Ovary (tissue), 9 donors: Measurements from ENCODE around the gene ADAMTS12. TPM values are rescaled to one million over a fixed set of nuclear protein-coding genes. Genes with fewer than 3 reads are reported as not detected.

Experiments
- DNase-seq, 5 donors: peaks; one replicate each; pipeline ENCODE4 v3.0.0-alpha.2; 2019 to 2020
- H3K27ac ChIP-seq, 2 donors: fragments of 200-600 bp; one replicate each; pipeline versions ENCODE4 v1.5.1 to v1.8.0; 2019 to 2022
- H3K27me3 ChIP-seq: fragments of 200-600 bp; one replicate; pipeline ENCODE4 v1.8.0; 2022
- H3K36me3 ChIP-seq: fragments of 200-600 bp; sonication (generic); one replicate; pipeline ENCODE4 v1.5.1; 2019
- H3K4me1 ChIP-seq: one replicate; pipeline ENCODE4 v1.8.1; 2013; ENCODE audit warnings: mild to moderate bottlenecking, moderate library complexity; ENCODE audit not compliant: insufficient read depth
- H3K4me3 ChIP-seq: fragments of 200-600 bp; sonication (generic); one replicate; pipeline ENCODE4 v1.5.1; 2017
- H3K9me3 ChIP-seq, 2 donors: fragments of 200-600 bp in 1 of 2; sonication (generic) in 1 of 2; one replicate each; pipeline versions ENCODE4 v1.5.1 to v1.8.1; 2013 to 2019; ENCODE audit warnings: mild to moderate bottlenecking in 1 of 2, moderate library complexity in 1 of 2
- CTCF ChIP-seq, 3 donors: fragments of 450-650 bp in 2 of 3; fragments of 200-600 bp in 1 of 3; IDR thresholded peaks; one replicate each; pipeline versions ENCODE4 v1.5.1 to v1.8.0; 2016 to 2022; ENCODE audit warnings: antibody characterized with exemption in 3 of 3, mild to moderate bottlenecking in 1 of 3
- EP300 ChIP-seq: sonication (generic); formaldehyde crosslinking; IDR thresholded peaks from one replicate; pipeline ENCODE4 v1.6.1; 2017; ENCODE audit warnings: antibody characterized with exemption
- POLR2A ChIP-seq: fragments of 450-650 bp; IDR thresholded peaks from one replicate; pipeline ENCODE4 v1.6.1; 2017; ENCODE audit warnings: antibody characterized with exemption, mild to moderate bottlenecking, moderate library complexity
- WGBS, 3 donors: extraction: QIAGEN DNeasy Blood & Tissue Kit in 1 of 3; methylation state at CpG; one replicate each; pipeline versions ENCODE4 v1.1.5 to v1.1.7; 2013 to 2017; 5-methylcytosine and 5-hydroxymethylcytosine counted together
- intact Hi-C, 4 donors: fragments of 100-400 bp; cut with DNase I; formaldehyde crosslinking; loops; one replicate each; pipeline versions ENCODE4 v1.11.0 to v1.15.1; 2022 to 2023
- polyA plus RNA-seq, 2 donors: library from polyadenylated mRNA; stranded (reverse); fragments of 200-250 nt in 1 of 2; fragments of 350-450 nt in 1 of 2; fragmentation: Illumina TruSeq in 1 of 2; extraction: RNeasy Lipid Tissue Mini Kit (QIAGEN cat#74804) in 1 of 2; gene quantifications; one replicate each; pipeline ENCODE4 v1.2.3, GENCODE V29; 2013 to 2014
- total RNA-seq, 7 donors: library from RNA; depleted of rRNA in 2 of 7; stranded (reverse); fragments of >200 nt in 2 of 7; fragmentation: NEBNext Ultra II Directional in 3 of 7; extraction: Animal tissue kit (Norgen Biotek cat#: 25700) in 3 of 7; gene quantifications; one replicate each; pipeline versions ENCODE4 v1.1.0 to v1.2.4, GENCODE V29; 2016 to 2023
- donor health status: DM: no; HTN: no; CAD: no; lungs with moderate emphysema.
- donor health status: DM: no; HTN: no; CAD: no.
- donor health status: Bipolar disorder and iron deficiency.
- donor health status: DM: yes; HTN: yes; CAD: no.
- donor health status: DM: no; HTN: no; CAD: no.
- donor health status: DM: yes; HTN: yes; CAD: no.

The ADAMTS12 gene
- total and polyA plus RNA-seq, 9 donors: 2.9 to 9.8 (median 5.5) TPM

GRCh38 chr5:33807771-33808170 lies 84.0 kb downstream of the ADAMTS12 start:
- TF ChIP-seq CTCF (IDR thresholded peaks at IDR 0.05): no peak
- no peak for TF ChIP-seq EP300
- no peak for TF ChIP-seq POLR2A
- Histone ChIP-seq H3K27me3 (no peaks in the 10 kb centered on the region), H3K4me1 (peaks cover 6% of the 10 kb centered on the region), H3K4me3 (no peak overlapping the region), H3K9me3 (no peaks in the 10 kb centered on the region), H3K36me3 (no peaks in the 10 kb centered on the region), H3K27ac (no peak overlapping the region)
- intact Hi-C loops: no loop called here
- 80 to 82% (median 80%) methylated on average over 9 of the region's 9 CpGs for WGBS, 3 donors
- no peak for DNase-seq

GRCh38 chr5:33806738-33807442 lies 84.9 kb downstream of the ADAMTS12 start:
- TF ChIP-seq CTCF (IDR thresholded peaks at IDR 0.05): no peak
- no peak for TF ChIP-seq POLR2A
- no peak for TF ChIP-seq EP300
- H3K9me3 ChIP-seq: no peaks in the 10 kb centered on the region
- DNase-seq: no peak
- 74 to 81% (median 77%) methylated on average over 13 of the region's 13 CpGs for WGBS, 3 donors
- H3K27me3 ChIP-seq: no peaks in the 10 kb centered on the region
- intact Hi-C loops: no loop called here
- H3K27ac ChIP-seq: no peak overlapping the region
- peaks cover 6% of the 10 kb centered on the region for H3K4me1 ChIP-seq
- H3K4me3 ChIP-seq: no peak overlapping the region
- H3K36me3 ChIP-seq: no peaks in the 10 kb centered on the region

- intact Hi-C loops: no loop called here
- Histone ChIP-seq H3K4me1 (no peaks in the 10 kb centered on the region), H3K36me3 (no peaks in the 10 kb centered on the region), H3K27ac (no peak overlapping the region), H3K9me3 (no peaks in the 10 kb centered on the region), H3K4me3 (no peak overlapping the region), H3K27me3 (no peaks in the 10 kb centered on the region)
- TF ChIP-seq EP300 (no peak), CTCF (IDR thresholded peaks at IDR 0.05) (no peak), POLR2A (no peak)
- DNase-seq: no peak
Observed at GRCh38 chr5:33801292-33801691, 90.5 kb downstream of the ADAMTS12 start.

- Histone ChIP-seq H3K36me3 (no peaks in the 10 kb centered on the region), H3K27me3 (no peaks in the 10 kb centered on the region), H3K4me1 (no peaks in the 10 kb centered on the region), H3K9me3 (no peaks in the 10 kb centered on the region), H3K27ac (no peak overlapping the region), H3K4me3 (no peak overlapping the region)
- TF ChIP-seq EP300 (no peak), CTCF (IDR thresholded peaks at IDR 0.05) (no peak), POLR2A (no peak)
- DNase-seq: no peak
- intact Hi-C loops: no loop called here
- WGBS, 3 donors: 60 to 81% (median 73%) methylated on average over 7 of the region's 7 CpGs
Observed at GRCh38 chr5:33800241-33800950, 91.4 kb downstream of the ADAMTS12 start.
